Renal cortical epithelial cell (primary cell): ENCODE results near the gene TOM1L2. TPM values are rescaled to one million over a fixed set of nuclear protein-coding genes. Genes with fewer than 3 reads are reported as not detected.
"Not testable (repeated sequence)": the region's sequence is repeated elsewhere in the genome, so short reads cannot be mapped to it uniquely, and the experiment has no call there.

Experiments
- DNase-seq: peaks from one replicate; pipeline ENCODE4 v3.0.0-alpha.2; 2011; ENCODE audit warnings: low read depth
- total RNA-seq: library from RNA; depleted of rRNA; stranded (reverse); fragments of >200 nt; gene quantifications from 2 replicates; pipeline ENCODE4 v1.2.3, GENCODE V29; 2014

The TOM1L2 gene
- total RNA-seq, 1 donor from 2014 or later: 58.5 TPM

GRCh38 chr17:17924131-17924856 lies 47.9 kb downstream of the TOM1L2 start:
- DNase-seq: no peak

- no peak for DNase-seq
These were observed 50.1 kb downstream of the TOM1L2 start for GRCh38 chr17:17922070-17922614.

GRCh38 chr17:17921192-17922069 lies 50.8 kb downstream of the TOM1L2 start:
- DNase-seq: peak; percentile 97

- peak; percentile 69 for DNase-seq
These were observed 52.8 kb downstream of the TOM1L2 start for GRCh38 chr17:17919169-17920107.

GRCh38 chr17:17917394-17917793 lies 54.8 kb downstream of the TOM1L2 start:
- DNase-seq: no peak

GRCh38 chr17:17915183-17915582 lies 57.0 kb downstream of the TOM1L2 start:
- no peak for DNase-seq

- peak; percentile 88 for DNase-seq
These were observed 58.4 kb downstream of the TOM1L2 start for GRCh38 chr17:17913695-17914332.

GRCh38 chr17:17912336-17912735 lies 59.9 kb downstream of the TOM1L2 start:
- not testable (repeated sequence) for DNase-seq

- DNase-seq: no peak
These were observed 61.1 kb downstream of the TOM1L2 start for GRCh38 chr17:17911001-17911613.

- DNase-seq: no peak
These were observed 62.1 kb downstream of the TOM1L2 start for GRCh38 chr17:17910060-17910459.

- DNase-seq: no peak
These were observed 63.1 kb downstream of the TOM1L2 start for GRCh38 chr17:17909078-17909477.

- no peak for DNase-seq
These were observed 64.7 kb downstream of the TOM1L2 start for GRCh38 chr17:17907469-17907868.

- no peak for DNase-seq
These were observed 65.6 kb downstream of the TOM1L2 start for GRCh38 chr17:17906418-17907215.

GRCh38 chr17:17905036-17905320 lies 67.2 kb downstream of the TOM1L2 start:
- DNase-seq: no peak

- no peak for DNase-seq
These were observed 67.8 kb downstream of the TOM1L2 start for GRCh38 chr17:17904166-17905035.

GRCh38 chr17:17902877-17903276 lies 69.3 kb downstream of the TOM1L2 start:
- no peak for DNase-seq

- no peak for DNase-seq
These were observed 69.8 kb downstream of the TOM1L2 start for GRCh38 chr17:17902376-17902775.

- peak; percentile 88 for DNase-seq
These were observed 71.3 kb downstream of the TOM1L2 start for GRCh38 chr17:17900615-17901520.
